AG10803 (cell line): Measurements from ENCODE around the gene SLC9C2.
A peak's percentile ranks its signal among the peaks of the same experiment; 100 is the strongest.
"Not testable (repeated sequence)": the region's sequence is repeated elsewhere in the genome, so short reads cannot be mapped to it uniquely, and the experiment has no call there.

Experiments used
- DNase-seq: peaks from one replicate; pipeline ENCODE4 v3.0.0; 2010; ENCODE audit warnings: low read depth
- H3K4me3 ChIP-seq: 2 replicates; pipeline ENCODE4 v1.5.1; 2011; ENCODE audit warnings: mild to moderate bottlenecking, low read length, control low read depth
- CTCF ChIP-seq: conservative IDR thresholded peaks from 2 replicates; pipeline ENCODE4 v1.5.1; 2011; ENCODE audit warnings: mild to moderate bottlenecking, low read length, control low read depth, inconsistent platforms

The SLC9C2 gene

GRCh38 chr1:173635116-173635515 is 32.2 kb upstream of the SLC9C2 start, which contains the start of gene TEX50:
Gene TEX50, plus strand, starts transcription at chr1:173635338. Its CDS starts 184 bp downstream, at chr1:173635522.
- H3K4me3 ChIP-seq: no peak within 1 kb of the TSS
- no peak for DNase-seq
- no peak for TF ChIP-seq CTCF

GRCh38 chr1:173628888-173629287 is 26.0 kb upstream of the SLC9C2 start:
- TF ChIP-seq CTCF: no peak
- H3K4me3 ChIP-seq: no peak overlapping the region
- DNase-seq: peak; percentile 1

- no peak for TF ChIP-seq CTCF
- no peak overlapping the region for H3K4me3 ChIP-seq
- no peak for DNase-seq
Observed at GRCh38 chr1:173627269-173627668, 24.4 kb upstream of the SLC9C2 start.

- H3K4me3 ChIP-seq: no peak overlapping the region
- DNase-seq: no peak
- no peak for TF ChIP-seq CTCF
Observed at GRCh38 chr1:173616859-173617258, 14.0 kb upstream of the SLC9C2 start.

GRCh38 chr1:173613086-173613485 is 10.2 kb upstream of the SLC9C2 start:
- H3K4me3 ChIP-seq, DNase-seq: not testable (repeated sequence)

GRCh38 chr1:173608503-173609216 is 5.8 kb upstream of the SLC9C2 start:
- no peak overlapping the region for H3K4me3 ChIP-seq
- no peak for TF ChIP-seq CTCF
- no peak for DNase-seq

- H3K4me3 ChIP-seq: no peak overlapping the region
- TF ChIP-seq CTCF: no peak
Observed at GRCh38 chr1:173601588-173601987, 1.3 kb downstream of the SLC9C2 start.

More at GRCh38 chr1:173601588-173601987, 1.3 kb downstream of the SLC9C2 start:
- no peak for DNase-seq
